Karpas-422 (cell line): Measurements from ENCODE around the gene EID2. TPM values are rescaled to one million over a fixed set of nuclear protein-coding genes. Genes with fewer than 3 reads are reported as not detected.

Experiments used
- DNase-seq: peaks from one replicate; pipeline ENCODE4 v3.0.0-alpha.2; 2015
- H2AFZ ChIP-seq: fragments of 200-600 bp; sonication (generic); 2 replicates; pipeline ENCODE4 v1.6.1; 2014; ENCODE audit warnings: antibody characterized with exemption, low read length, mixed read lengths
- H3K27ac ChIP-seq: fragments of 200-600 bp; sonication (generic); 2 replicates; pipeline ENCODE4 v1.5.1; 2014; ENCODE audit warnings: mild to moderate bottlenecking, low read length, moderate library complexity
- H3K27me3 ChIP-seq: fragments of 200-600 bp; sonication (generic); 2 replicates; pipeline ENCODE4 v1.6.1; 2014; ENCODE audit warnings: low read length, mixed read lengths
- H3K36me3 ChIP-seq: fragments of 200-600 bp; sonication (generic); 2 replicates; pipeline ENCODE4 v1.6.1; 2014; ENCODE audit warnings: low read length, mixed read lengths; ENCODE audit not compliant: insufficient read depth
- H3K4me1 ChIP-seq: fragments of 200-600 bp; sonication (generic); 2 replicates; pipeline ENCODE4 v1.6.1; 2014; ENCODE audit warnings: mild to moderate bottlenecking, low read length, mixed read lengths
- H3K4me2 ChIP-seq: fragments of 200-600 bp; sonication (generic); 2 replicates; pipeline ENCODE4 v1.6.1; 2014; ENCODE audit warnings: low read length, low read depth, mild to moderate bottlenecking; ENCODE audit not compliant: poor library complexity, severe bottlenecking
- H3K4me3 ChIP-seq: fragments of 200-600 bp; sonication (generic); 2 replicates; pipeline ENCODE4 v1.5.1; 2014; ENCODE audit warnings: mild to moderate bottlenecking, antibody characterized with exemption, low read length, mixed read lengths
- H3K79me2 ChIP-seq: fragments of 200-600 bp; sonication (generic); 2 replicates; pipeline ENCODE4 v1.6.1; 2014; ENCODE audit warnings: mild to moderate bottlenecking, low read length, mixed read lengths
- H3K9ac ChIP-seq: fragments of 200-600 bp; sonication (generic); 2 replicates; pipeline ENCODE4 v1.6.0; 2014; ENCODE audit warnings: low read length
- H3K9me2 ChIP-seq: fragments of 200-600 bp; sonication (generic), shearing (Covaris generic); replicated peaks from 2 replicates; pipeline ENCODE4 v1.6.0; 2014; ENCODE audit warnings: mild to moderate bottlenecking, low read length, moderate library complexity; ENCODE audit not compliant: insufficient read depth
- H3K9me3 ChIP-seq: fragments of 300-700, 200-600 bp; sonication (generic); 2 replicates; pipeline ENCODE4 v1.6.1; 2014; ENCODE audit warnings: low read length, mixed read lengths
- H4K20me1 ChIP-seq: fragments of 200-600 bp; sonication (generic); 2 replicates; pipeline ENCODE4 v1.6.1; 2014; ENCODE audit warnings: mild to moderate bottlenecking, antibody characterized with exemption, low read length, low read depth; ENCODE audit not compliant: insufficient read depth
- small RNA-seq: library from RNA; depleted of rRNA; stranded (forward); fragments of <200 nt; gene quantifications from one replicate; pipeline ENCODE3, GENCODE V24; 2014
- total RNA-seq: library from RNA; depleted of rRNA; stranded (reverse); fragments of >200 nt; shearing (Covaris generic); gene quantifications from 2 replicates; pipeline ENCODE4 v1.2.3, GENCODE V29; 2014; ENCODE audit warnings: low replicate concordance; rRNA removed

The EID2 gene
- total RNA-seq, 1 experiment from 2014 or later = 5.9 TPM

GRCh38 chr19:39496063-39496462, 43.9 kb downstream of the EID2 start:
- Histone ChIP-seq H4K20me1 (no peaks in the 10 kb centered on the region), H3K9me2 (no peaks in the 10 kb centered on the region), H2AFZ (no peak overlapping the region), H3K27me3 (no peaks in the 10 kb centered on the region), H3K9me3 (no peaks in the 10 kb centered on the region), H3K4me3 (no peak overlapping the region), H3K4me2 (no peak overlapping the region), H3K9ac (no peak overlapping the region), H3K4me1 (peaks cover 21% of the 10 kb centered on the region), H3K27ac (no peak overlapping the region), H3K36me3 (no peaks in the 10 kb centered on the region), H3K79me2 (no peaks in the 10 kb centered on the region)
- DNase-seq = no peak

DNA sequence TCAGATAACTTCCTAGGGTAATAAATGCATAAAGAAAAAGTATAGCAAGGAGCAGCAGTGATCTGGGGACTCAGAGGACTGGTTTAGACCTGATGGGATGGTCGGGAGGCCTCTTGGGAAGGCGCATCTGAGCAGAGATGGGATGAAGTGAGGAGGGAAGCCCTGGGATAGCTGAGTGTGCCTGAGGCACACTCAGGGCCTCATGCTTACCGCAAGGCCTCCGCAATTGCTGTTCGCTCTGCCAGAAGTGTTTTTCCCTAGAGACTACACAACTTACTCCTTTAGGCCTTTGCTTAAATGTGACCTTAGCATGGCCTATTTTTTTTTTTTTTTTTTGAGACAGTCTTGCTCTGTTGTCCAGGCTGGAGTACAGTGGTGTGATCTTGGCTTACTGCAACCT, 45.3 kb downstream of the EID2 start:
- no peak overlapping the region for H3K9ac ChIP-seq
- no peaks in the 10 kb centered on the region for H3K9me3 ChIP-seq
- no peaks in the 10 kb centered on the region for H3K9me2 ChIP-seq
- H3K36me3 ChIP-seq = no peaks in the 10 kb centered on the region
- DNase-seq = no peak
- no peaks in the 10 kb centered on the region for H3K79me2 ChIP-seq
- H3K27me3 ChIP-seq = no peaks in the 10 kb centered on the region
- H3K4me1 ChIP-seq = peaks cover 21% of the 10 kb centered on the region
- no peak overlapping the region for H3K4me3 ChIP-seq
- H4K20me1 ChIP-seq = no peaks in the 10 kb centered on the region
- H3K4me2 ChIP-seq = no peak overlapping the region
- H3K27ac ChIP-seq = no peak overlapping the region
- H2AFZ ChIP-seq = no peak overlapping the region

DNA sequence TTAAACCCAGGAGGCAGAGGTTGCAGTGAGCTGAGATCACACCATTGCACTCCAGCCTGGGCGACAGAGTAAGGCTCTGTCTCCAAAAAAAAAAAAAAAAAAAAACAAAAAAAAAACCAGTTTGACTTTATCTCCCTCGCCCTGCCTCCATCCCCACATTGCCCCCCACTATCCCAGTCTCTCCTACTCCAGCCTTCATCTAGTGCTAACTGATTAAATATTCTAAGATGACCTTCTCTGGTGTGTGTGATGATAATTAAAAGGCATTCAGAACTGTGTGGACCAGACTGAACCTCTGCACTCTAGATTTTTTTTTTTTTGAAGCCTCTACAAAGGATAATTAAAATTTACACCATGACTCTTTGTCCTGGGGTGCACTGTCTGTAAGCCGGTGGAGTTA, 47.2 kb downstream of the EID2 start:
- no peaks in the 10 kb centered on the region for H4K20me1 ChIP-seq
- peaks cover 4% of the 10 kb centered on the region for H3K4me1 ChIP-seq
- no peak overlapping the region for H3K9ac ChIP-seq
- no peaks in the 10 kb centered on the region for H3K9me3 ChIP-seq
- peaks cover 10% of the 10 kb centered on the region; the same call in 1 of the 2 replicates for H3K36me3 ChIP-seq
- H3K79me2 ChIP-seq = no peaks in the 10 kb centered on the region
- H3K4me2 ChIP-seq = no peak overlapping the region
- H3K9me2 ChIP-seq = no peaks in the 10 kb centered on the region
- DNase-seq = no peak
- no peak overlapping the region for H3K27ac ChIP-seq
- H3K4me3 ChIP-seq = no peak overlapping the region
- H2AFZ ChIP-seq = no peak overlapping the region
- H3K27me3 ChIP-seq = no peaks in the 10 kb centered on the region

GRCh38 chr19:39492225-39492624, 47.7 kb downstream of the EID2 start:
- no peak overlapping the region for H2AFZ ChIP-seq
- H4K20me1 ChIP-seq = no peaks in the 10 kb centered on the region
- no peaks in the 10 kb centered on the region for H3K9me3 ChIP-seq
- H3K9me2 ChIP-seq = no peaks in the 10 kb centered on the region
- no peak overlapping the region for H3K9ac ChIP-seq
- H3K4me2 ChIP-seq = no peak overlapping the region
- no peak for DNase-seq
- H3K27me3 ChIP-seq = no peaks in the 10 kb centered on the region
- H3K4me1 ChIP-seq = no peaks in the 10 kb centered on the region
- peaks cover 10% of the 10 kb centered on the region; the same call in 1 of the 2 replicates for H3K36me3 ChIP-seq
- H3K27ac ChIP-seq = no peak overlapping the region
- H3K79me2 ChIP-seq = no peaks in the 10 kb centered on the region
- H3K4me3 ChIP-seq = no peak overlapping the region

GRCh38 chr19:39489756-39490155, 50.2 kb downstream of the EID2 start:
- no peak for DNase-seq
- no peaks in the 10 kb centered on the region for H3K27me3 ChIP-seq
- no peaks in the 10 kb centered on the region for H3K9me3 ChIP-seq
- no peak overlapping the region for H3K4me2 ChIP-seq
- H3K9ac ChIP-seq = no peak overlapping the region
- H3K27ac ChIP-seq = no peak overlapping the region
- no peaks in the 10 kb centered on the region for H3K9me2 ChIP-seq
- H3K4me1 ChIP-seq = no peaks in the 10 kb centered on the region
- no peak overlapping the region for H3K4me3 ChIP-seq
- H2AFZ ChIP-seq = no peak overlapping the region
- peaks cover 12% of the 10 kb centered on the region; the same call in 1 of the 2 replicates for H3K36me3 ChIP-seq
- no peaks in the 10 kb centered on the region for H4K20me1 ChIP-seq
- no peaks in the 10 kb centered on the region for H3K79me2 ChIP-seq

Small RNA genes within 50 kb of the gene (small RNA-seq; reads per million reads assigned to genes)
- not detected for gene RPS29P24

Other genes with a start within 250 kb of the EID2 start
- gene IFNL1, start 243.8 kb downstream of the EID2 start, total RNA-seq = not detected in 2 replicates
- gene LRFN1, start 219.3 kb downstream of the EID2 start, total RNA-seq = not detected in 2 replicates
- gene GMFG, start 204.1 kb downstream of the EID2 start, total RNA-seq = not detected in 2 replicates
- 50.9 and 78.1 TPM in 2 replicates for gene SAMD4B, start 197.7 kb downstream of the EID2 start, total RNA-seq
- gene PAF1, start 149.1 kb downstream of the EID2 start, total RNA-seq = 25.3 and 26.7 TPM in 2 replicates
- gene MED29, start 148.8 kb downstream of the EID2 start, total RNA-seq = 18.1 and 18.6 TPM in 2 replicates
- gene ZFP36, start 133.3 kb downstream of the EID2 start, total RNA-seq = 10.3 and 16.3 TPM in 2 replicates
- 19.0 and 22.2 TPM in 2 replicates for gene PLEKHG2, start 127.5 kb downstream of the EID2 start, total RNA-seq
- gene RPS16, start 104.2 kb downstream of the EID2 start, total RNA-seq = 378 and 758 TPM in 2 replicates
- gene SUPT5H, start 94.6 kb downstream of the EID2 start, total RNA-seq = 55.3 and 66.3 TPM in 2 replicates
- 61.2 and 101 TPM in 2 replicates for gene TIMM50, start 59.3 kb downstream of the EID2 start, total RNA-seq
- 2.6 and 3.1 TPM in 2 replicates for gene DLL3, start 41.2 kb downstream of the EID2 start, total RNA-seq
- gene SELENOV, start 25.0 kb downstream of the EID2 start, total RNA-seq = not detected in 2 replicates
- 4.2 and 6.5 TPM in 2 replicates for gene EID2B, start 7.3 kb downstream of the EID2 start, total RNA-seq
- gene LGALS13, start 62.4 kb upstream of the EID2 start, total RNA-seq = not detected in 2 replicates
- gene LGALS16, start 115.8 kb upstream of the EID2 start, total RNA-seq = not detected in 2 replicates
- gene LGALS14, start 164.3 kb upstream of the EID2 start, total RNA-seq = 3.7 and 6.1 TPM in 2 replicates
- not detected in 2 replicates for gene CLC, start 197.9 kb upstream of the EID2 start, total RNA-seq
- gene LEUTX, start 238.7 kb upstream of the EID2 start, total RNA-seq = not detected in 2 replicates